NCI-H2227 (cell line): ENCODE measurements around the gene ATXN1.

Experiments used
- DNase-seq: peaks from one replicate; lab custom pipeline; 2025; ENCODE audit not compliant: unreplicated experiment; lab: John Stamatoyannopoulos, UW

The ATXN1 gene

DNA sequence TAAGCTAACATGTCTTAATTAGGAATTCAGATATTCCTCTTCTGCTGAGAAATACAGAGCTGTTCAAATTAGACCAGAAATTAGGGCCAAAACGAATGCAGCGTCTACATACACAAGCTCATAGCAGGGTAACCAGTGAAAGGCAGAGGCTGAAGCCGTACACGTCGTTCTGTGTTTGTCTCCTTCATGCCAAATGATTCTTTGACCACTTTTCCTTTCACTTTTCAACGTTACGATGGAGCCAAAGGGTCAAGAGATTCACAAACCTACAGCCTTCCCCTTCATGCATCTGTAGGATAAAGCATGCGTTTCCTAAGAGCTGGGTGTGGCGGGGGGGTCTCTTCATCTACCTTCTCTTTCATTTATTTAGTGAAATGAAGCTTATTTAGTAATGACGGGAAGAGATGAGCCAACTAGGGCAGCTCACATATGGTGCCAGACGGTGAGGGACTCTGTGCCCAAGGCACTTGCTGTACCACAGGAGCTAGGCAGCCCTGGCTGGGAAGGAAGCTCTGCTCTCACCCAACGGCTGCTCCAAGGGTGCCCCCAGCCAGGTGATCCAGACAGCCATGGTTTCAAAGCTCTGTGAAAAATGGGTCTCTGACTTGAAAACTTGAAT, 178.0 kb downstream of the ATXN1 start:
- DNase-seq, result no peak

DNA sequence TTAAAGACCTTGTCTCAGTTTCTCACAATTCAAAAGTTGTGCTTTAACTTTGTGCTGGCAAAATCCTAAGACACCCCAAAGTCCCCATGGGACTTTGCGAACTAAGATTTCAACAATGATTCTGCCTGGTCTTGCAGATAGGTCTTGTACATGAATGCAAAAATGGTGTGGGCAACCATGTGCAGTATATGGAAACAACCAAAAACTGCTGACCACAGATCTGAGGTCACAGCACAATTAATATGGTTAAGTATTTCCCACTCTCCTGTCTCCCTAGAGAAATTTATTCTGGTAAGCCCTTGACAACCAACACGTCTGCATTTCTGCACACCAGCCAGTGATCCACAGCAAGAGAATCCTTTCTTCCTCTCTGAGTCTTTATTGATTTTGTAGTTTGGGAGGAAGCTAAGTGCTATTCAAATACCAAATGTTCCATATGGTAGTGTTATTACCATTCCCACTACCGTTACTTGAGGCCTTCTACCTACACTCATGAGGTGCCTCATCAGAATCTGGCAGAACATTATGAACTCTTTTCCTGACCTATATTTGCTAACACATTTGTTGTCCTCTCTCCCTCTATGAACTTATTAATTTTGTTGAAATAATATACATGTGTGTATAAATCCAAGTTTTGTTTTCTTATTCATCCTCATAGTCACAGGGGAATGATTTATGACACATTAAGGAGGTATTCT, 178.7 kb downstream of the ATXN1 start:
- DNase-seq, result no peak

DNA sequence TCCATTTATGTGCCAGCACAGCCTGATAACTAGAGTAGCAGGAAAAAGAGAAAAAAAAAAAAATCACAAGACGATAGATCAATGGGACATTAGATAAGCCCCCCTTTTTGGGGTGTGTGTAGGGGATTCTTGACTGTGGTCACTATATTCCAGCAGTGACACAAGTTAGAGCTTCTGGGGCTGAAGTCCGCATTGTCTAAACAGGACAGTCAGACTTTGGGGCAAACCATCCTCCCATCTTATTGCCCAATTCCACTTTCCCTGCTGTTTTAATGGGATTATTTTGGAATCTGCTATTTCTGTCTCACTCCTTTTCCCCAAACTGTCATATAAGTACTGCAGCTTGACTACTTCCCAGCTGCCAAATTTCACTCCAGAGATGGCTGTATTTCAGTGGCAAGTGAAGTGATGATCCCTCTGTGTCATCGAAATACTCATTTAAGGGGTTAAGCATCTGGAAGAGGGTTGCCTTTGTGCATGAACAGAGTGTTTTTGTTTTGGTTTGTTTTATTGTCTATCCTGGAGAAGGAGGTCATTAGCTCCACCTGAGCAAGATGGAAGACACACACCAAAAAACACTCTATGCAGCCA, 182.5 kb downstream of the ATXN1 start:
- no peak for DNase-seq

DNA sequence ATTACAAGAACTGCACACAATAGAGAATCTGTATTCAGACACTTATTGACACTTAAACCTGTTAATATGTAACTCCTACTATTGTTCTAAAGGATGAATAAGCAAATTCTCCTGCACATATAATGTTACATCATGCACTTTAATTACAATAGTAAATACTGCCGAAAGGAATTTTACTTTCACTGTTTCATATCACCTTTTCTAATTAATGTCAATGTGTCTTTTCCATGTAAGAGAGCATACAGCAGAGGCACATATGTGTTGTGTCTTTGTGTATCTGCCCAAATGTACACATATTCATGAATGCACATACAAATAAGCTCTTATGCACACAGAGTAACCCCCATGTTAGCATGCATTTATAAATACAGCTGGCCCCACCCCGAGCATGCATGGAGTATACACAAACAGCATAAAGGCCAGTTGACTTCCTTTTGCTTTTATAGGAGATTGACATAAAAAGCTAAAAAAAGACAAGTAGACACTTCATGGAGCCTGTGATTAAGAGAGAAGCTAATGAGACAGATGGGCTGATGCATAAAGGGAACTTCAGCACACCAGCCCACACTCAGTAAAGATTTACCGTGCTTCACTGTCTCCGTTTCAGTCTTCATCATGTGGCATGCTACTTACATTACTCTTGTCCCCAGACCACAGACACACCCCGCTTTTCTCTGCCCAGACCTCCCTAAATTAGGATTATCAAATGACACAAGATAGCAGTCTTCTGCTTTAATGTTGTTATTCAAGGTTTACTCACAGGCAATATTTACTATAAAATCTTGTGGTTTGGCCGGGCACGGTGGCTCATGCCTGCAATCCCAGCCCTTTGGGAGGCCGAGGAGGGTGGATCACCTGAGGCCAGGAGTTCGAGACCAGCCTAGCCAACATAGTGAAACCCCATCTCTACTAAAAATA, 184.6 kb downstream of the ATXN1 start:
- no peak for DNase-seq

DNA sequence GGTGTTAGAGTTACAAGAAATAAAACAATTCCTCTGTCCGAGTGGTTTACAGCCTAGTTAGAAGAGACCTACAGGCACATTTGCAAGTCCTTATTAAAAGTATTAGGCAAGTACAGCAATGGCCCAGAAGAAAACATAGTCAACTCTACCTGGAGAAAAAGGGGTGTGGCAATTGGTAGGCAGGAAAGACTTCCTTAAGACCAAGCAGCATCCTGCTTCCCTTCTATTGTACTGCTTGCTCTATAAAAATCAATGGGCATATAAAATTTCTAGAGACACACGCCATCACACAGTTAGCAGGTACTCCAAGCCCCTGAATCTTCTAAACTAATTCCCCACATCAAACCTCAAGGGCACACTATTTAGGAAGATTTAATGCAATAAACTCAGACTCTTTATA, 185.6 kb downstream of the ATXN1 start:
- no peak for DNase-seq

DNA sequence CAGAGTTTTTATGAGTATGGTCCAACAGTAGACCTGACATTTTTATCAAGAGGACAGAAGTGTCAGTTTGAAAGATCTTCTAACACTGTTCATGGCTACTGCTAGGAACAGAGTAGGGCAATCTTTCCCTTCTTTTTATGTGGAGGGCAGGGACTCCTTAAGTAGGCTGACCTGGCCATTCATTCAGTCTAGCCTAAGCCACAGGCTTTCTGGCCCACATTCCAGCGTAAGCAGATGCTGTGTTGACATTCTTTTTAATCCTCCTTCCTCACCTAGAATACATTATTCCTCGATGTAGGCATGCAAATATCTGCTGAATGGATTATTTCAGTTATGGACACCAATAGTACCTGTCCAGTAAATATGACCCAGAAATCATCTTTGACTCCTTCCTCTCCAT, 188.3 kb downstream of the ATXN1 start:
- no peak for DNase-seq

DNA sequence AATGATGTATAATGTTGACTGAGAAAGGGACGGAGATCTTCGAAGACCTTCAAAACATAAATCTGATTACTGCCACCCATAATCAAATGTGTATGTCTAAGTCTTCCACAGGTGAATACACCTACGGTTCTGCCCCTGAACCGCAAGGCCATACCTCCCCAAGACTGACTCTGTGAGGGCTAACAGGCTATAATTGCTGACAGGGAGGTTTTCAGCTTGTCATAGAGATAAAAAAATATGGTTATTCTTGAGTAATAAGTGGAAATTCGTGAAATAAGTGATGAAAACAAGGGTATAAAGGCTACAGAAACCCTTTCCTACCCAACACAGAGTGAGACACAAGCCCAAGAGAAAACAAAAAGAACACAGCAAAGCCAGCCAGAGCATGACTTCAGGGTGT, 188.9 kb downstream of the ATXN1 start:
- DNase-seq, result no peak

DNA sequence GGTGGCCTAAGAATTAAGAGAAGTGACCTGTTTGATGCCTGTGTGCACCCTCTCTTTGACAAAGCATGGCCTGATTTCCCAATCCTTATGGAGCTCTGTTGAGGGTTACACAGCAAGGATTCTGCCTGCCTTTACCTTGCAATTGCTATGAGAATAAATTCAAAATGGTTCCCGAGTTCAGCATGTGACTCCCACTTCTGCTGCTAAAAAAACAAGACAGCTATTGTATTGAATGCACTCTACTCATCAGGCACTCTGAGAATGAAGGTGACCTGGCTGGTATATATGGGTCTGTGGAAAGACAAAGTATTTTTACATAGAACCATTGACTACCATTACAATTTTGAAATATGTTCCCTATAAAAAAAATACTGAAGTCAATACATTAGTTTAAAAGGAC, 190.3 kb downstream of the ATXN1 start:
- no peak for DNase-seq

DNA sequence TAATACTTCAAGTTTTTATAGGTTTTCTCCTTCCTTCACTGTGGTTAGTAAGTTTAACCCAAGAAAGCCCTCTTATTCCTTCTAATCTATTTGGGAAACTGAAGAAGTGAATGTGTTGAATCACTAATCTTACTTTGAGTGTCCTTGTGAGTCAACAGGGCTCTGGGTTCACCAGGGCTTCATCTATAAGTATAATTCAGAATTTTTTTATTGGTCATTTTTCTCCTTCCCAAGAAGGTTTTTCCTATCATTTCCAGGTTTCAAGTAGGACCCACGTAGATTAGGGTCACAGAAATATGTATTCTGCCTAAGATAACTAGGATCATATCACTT, 191.1 kb downstream of the ATXN1 start:
- no peak for DNase-seq

DNA sequence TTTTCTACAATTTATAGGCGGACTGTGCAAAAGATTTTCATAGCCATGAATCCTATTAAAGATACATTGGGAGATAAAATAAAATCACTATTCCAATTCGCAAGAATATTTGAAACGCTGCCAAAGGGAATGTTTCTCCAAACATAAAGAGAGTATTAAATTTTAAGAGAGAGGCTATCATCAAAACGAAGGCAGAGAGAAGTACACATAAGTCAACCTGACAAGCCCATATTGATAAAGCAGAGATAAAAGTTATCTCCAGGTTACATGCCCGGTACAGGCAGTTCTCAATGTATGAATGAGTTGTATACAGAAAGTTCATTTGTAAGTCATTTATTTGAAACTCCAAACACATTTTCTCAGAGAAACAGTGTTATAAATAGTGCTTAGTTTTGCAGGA, 193.1 kb downstream of the ATXN1 start:
- no peak for DNase-seq

DNA sequence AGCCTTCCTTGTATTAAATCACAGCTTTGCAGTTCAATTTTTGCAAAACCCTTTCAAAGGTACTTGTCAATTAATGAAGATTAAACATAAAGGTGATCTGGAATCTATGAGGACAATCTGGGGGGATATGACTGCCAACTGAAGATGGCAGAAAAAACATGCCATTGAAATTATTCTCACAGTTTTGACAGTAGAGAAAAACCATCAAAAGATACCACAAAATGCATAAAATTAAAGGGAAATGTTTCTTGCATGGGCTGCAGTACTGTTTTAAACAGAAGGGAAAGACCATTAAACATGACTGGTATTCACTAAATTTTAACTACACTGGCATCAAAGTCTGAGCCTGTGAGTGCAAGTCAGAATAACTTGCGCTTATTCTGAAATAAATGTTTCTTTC, 194.2 kb downstream of the ATXN1 start:
- no peak for DNase-seq

DNA sequence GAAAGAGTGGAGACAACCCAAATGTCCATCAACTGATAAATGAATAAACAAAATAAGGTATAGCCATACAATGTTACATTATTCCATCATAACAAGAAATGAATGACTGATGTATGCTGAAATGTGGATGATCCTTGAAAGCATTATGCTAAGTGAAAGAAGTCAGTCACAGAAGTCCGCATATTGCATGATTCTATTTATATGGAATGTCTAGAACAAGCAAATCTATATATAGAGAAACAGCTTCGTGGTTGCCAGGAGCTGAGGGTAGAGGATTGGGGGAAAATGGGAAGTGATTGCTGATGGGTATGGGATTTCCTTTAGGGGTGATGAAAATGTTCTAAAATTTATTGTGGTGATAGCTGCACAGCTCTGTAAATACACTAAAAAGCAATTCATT, 196.8 kb downstream of the ATXN1 start:
- DNase-seq, result no peak

DNA sequence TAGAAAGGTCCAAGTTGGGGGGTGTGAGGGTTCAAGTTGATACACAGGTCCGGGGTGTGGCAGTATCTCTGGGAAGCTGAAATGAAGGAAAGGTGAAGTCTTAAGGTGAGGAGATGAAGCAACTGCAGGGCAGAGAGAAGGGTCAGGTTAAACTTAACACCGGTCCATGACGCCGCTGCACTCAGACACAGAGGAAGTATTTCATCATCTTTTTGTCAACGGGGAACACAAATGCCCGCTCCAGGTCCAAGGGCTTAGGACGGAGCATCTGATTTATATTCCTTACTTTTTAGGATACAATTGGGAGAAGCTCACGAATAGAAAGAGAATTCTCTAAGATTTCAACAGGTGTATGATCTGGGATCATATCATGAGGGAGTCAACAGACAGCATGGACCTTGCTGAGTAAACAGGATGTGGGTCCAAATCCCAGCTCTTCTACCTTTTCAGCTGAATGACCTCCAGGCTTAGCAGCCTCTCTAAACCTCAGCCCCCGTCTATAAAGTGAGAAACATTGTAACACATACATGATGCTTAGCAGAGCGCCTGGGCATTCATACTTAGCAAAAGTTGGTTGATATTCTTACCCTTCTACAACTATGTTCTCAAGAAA, 197.5 kb downstream of the ATXN1 start:
- no peak for DNase-seq

DNA sequence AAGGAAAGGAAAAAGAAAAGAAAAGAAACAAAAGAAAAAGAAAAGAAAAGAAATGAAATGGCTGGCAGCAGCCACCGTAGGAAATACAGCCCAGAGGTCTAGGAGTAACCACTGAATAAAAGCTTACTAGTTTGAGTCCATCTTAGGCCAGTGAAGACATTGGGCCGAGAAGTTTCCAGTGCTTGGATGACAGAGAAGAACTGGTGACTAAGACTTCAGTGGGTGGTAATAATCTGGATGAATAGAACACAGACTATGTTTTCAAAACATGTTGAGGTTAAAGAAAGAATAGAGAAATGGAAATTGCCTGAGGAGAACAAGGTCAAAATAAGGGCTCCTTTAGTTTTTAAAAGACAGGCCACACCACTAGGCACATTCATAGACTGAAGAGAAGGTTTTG, 198.8 kb downstream of the ATXN1 start:
- DNase-seq, result no peak

DNA sequence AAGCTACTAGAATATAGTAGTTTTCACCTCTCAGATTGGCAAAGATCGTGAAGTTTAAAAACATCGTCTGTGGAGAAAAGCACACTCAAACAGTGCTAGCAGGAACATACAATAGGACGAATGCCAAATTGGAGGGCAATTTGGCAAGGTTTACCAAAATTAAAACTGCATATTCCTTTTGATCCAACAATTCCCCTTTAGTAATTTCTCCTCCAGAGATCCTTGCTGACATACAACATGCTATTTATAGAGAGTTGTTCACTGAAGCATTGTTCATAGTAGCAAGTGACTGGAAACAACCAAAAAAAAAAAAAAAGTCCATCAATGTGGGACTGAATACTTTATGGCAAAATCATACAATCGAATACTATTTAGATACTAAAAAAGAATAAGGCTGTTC, 202.2 kb downstream of the ATXN1 start:
- no peak for DNase-seq

DNA sequence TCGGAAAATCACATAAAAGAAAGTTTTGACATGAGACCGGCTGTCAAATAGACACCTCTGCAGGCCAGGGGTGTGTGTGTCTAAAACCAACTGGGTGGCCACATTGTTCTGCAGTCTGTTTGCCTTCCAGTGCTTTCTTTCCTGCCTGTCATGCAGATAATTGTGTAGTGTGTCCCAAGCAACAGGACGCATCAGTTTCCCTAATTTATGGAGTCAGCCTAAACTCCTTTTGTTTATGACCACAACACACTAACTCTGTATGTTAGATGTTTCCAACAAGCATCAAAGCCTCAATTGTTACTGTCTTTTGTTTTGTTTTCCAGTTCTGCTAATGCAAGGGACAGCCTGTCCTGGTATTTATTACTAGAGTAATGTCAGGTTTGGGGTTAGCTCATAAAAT, 205.7 kb downstream of the ATXN1 start:
- DNase-seq, result no peak

DNA sequence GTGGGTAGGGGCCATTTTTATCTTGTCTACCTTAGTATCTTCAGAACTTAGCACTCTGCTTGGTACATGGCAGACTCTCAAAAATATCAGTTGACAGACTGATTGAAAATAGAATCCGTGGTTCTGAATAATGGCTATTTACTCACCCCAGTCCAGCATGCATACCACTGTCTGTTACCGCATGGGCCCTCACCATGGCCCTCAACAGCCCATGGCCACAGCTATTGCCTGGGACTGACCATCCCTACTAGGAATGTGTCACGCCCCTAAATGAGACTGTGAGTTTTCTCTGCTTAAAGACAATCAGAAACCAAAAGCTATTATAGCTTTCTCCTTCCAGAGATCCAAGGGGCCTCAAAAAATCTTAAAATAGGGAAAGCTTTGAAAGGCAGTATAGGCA, 207.7 kb downstream of the ATXN1 start:
- no peak for DNase-seq

DNA sequence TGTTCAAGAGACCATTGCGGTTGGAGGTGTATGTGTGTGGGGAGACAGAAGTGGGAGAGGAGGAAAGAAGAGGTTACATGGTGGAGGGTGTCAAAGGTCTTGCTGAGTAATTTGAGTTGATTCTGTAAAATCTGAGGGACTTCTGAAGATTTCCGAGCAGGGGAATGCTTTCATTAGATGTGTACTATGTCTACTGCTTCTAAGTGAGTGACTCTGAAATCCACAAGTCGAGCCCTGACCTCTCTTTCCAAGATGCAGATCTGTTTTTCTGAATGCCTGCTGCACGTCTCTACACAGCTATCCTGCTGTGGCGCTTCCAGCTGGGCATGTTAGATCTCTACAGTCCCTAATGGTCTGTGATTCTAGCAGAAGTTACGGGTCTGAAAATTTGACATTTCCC, 209.8 kb downstream of the ATXN1 start:
- no peak for DNase-seq

DNA sequence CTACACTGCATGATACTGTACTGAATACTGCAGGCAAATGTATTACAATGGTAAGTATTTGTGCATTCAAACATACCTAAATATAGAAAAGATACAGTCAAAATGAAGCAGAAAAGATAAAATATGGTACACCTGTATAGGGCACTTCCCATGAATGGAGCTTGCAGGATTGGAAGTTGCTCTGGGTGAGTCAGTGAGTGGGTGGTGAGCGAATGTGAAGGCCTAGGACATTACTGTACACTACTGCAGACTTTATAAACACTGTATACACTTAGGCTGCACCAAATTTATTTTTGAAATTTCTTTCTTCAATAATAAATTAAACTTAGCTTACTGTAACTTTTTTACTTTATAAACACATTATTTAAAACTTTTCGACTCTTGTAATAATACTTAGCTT, 213.1 kb downstream of the ATXN1 start:
- DNase-seq, result no peak

DNA sequence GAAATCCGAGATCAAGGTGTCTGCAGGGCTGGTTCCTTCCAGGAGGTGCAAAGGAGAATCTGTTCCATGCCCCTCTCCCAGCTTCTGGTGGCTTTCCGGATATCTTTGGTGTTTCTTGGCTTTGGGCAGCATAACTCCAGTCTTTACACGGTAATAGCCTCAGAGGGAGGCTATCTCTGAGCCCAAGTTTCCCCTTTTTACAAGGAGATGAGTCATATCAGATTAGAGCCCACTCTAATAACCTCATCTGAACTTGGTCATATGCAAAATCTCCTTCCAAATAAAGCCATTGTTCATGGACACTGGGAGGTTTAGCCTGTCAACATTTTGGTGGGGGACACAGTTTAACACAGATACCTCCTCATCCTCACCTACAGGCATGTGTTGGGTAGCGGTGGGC, 213.7 kb downstream of the ATXN1 start:
- no peak for DNase-seq

DNA sequence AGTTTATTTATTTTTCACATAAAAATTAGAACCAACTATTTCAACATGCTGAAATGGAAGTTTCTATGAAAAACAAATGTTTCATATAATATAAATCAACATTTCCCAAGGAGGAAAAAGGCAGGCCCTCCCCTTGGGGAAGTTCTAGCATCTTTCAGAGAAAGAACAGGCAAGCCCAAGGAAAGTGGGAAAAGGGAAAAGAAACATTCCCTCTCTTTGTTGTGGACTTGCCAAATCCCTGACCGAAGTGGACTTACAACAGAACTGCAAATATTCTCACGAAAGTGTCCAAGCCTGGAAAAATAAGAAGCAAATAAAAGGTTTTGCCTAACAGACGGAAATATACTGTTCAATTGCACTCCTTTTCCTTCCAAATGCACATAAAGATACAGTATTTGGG, 214.4 kb downstream of the ATXN1 start:
- DNase-seq, result no peak
